H1 (cell line): ENCODE measurements around the gene EXT2. TPM values are rescaled to one million over a fixed set of nuclear protein-coding genes. Genes with fewer than 3 reads are reported as not detected.

Experiments used
- ASH2L ChIP-seq: fragments of 200-600, 300-600 bp; sonication (generic); IDR thresholded peaks from one replicate; pipeline ENCODE4 v1.7.1; 2017; ENCODE audit warnings: low read length
- GTF2F1 ChIP-seq: IDR thresholded peaks from 2 replicates; pipeline ENCODE4 v1.6.1; 2012; ENCODE audit warnings: low read depth, low read length, improper control_type of control experiment, borderline replicate concordance
- JUN ChIP-seq: IDR thresholded peaks from 2 replicates; pipeline ENCODE4 v1.6.1; 2011; ENCODE audit warnings: low read depth, mild to moderate bottlenecking, improper control_type of control experiment, low read length
- MAX ChIP-seq: IDR thresholded peaks from 2 replicates; pipeline ENCODE4 v1.6.1; 2012; ENCODE audit warnings: inconsistent platforms
- POLR2AphosphoS5 ChIP-seq: IDR thresholded peaks from 2 replicates; pipeline ENCODE4 v1.6.1; 2011; ENCODE audit warnings: low read depth, low read length
- RNF2 ChIP-seq: fragments of 200-900, 300-1000 bp; sonication (generic); IDR thresholded peaks from 2 replicates; pipeline ENCODE4 v1.7.1; 2016; ENCODE audit warnings: borderline replicate concordance, low read depth, mild to moderate bottlenecking, antibody characterized with exemption, low read length; ENCODE audit not compliant: poor library complexity, severe bottlenecking; ENCODE audit errors: missing control alignments
- SP1 ChIP-seq: IDR thresholded peaks from 2 replicates; pipeline ENCODE4 v1.6.1; 2011; ENCODE audit warnings: low read depth, low read length
- polyA plus RNA-seq, 7 experiments: library from polyadenylated mRNA; depleted of rRNA in 3 of 7; stranded (reverse) in 5 of 7; unstranded in 2 of 7; fragments of >200 nt in 5 of 7; fragments of 200-250 nt in 2 of 7; gene quantifications; 1 replicate in 5 of 7; 2 replicates in 1 of 7; 4 replicates in 1 of 7; pipeline versions ENCODE4 v1.2.1 to v1.2.3, GENCODE V29; 2011 to 2013; ENCODE audit warnings: missing spikeins in 2 of 7, mixed read lengths in 2 of 7
- total RNA-seq: library from RNA; stranded (reverse); fragmentation: NEBNext Ultra II Directional; extraction: Animal tissue kit (Norgen Biotek cat#: 25700); gene quantifications from 2 replicates; pipeline ENCODE4 v1.2.1, GENCODE V29; 2021

EXT2 gene
- total and polyA plus RNA-seq, 2 of the 8 experiments (the other 6 are each of a cell fraction or from before 2014, with no cell fraction given), result 29.8 to 42.8 TPM

- TF ChIP-seq SP1, result no peak
- TF ChIP-seq GTF2F1, result no peak
- no peak for TF ChIP-seq POLR2AphosphoS5
- TF ChIP-seq MAX, result no peak
- TF ChIP-seq ASH2L, result no peak
- TF ChIP-seq JUN, result no peak
- no peak for TF ChIP-seq RNF2
Measured at GRCh38 chr11:44207292-44207691, 111.8 kb downstream of the EXT2 start (continued).
